HG03354 (cell line): ENCODE results near the gene TSPAN17.
A peak's percentile ranks its signal among the peaks of the same experiment; 100 is the strongest.

ENCODE experiments used
- ATAC-seq: cut with Tn5 transposase; IDR thresholded peaks from one replicate; pipeline ENCODE4 v1.9.1; 2021; ENCODE audit warnings: mild to moderate bottlenecking; ENCODE audit not compliant: unreplicated experiment, poor library complexity, severe bottlenecking

The TSPAN17 gene

DNA sequence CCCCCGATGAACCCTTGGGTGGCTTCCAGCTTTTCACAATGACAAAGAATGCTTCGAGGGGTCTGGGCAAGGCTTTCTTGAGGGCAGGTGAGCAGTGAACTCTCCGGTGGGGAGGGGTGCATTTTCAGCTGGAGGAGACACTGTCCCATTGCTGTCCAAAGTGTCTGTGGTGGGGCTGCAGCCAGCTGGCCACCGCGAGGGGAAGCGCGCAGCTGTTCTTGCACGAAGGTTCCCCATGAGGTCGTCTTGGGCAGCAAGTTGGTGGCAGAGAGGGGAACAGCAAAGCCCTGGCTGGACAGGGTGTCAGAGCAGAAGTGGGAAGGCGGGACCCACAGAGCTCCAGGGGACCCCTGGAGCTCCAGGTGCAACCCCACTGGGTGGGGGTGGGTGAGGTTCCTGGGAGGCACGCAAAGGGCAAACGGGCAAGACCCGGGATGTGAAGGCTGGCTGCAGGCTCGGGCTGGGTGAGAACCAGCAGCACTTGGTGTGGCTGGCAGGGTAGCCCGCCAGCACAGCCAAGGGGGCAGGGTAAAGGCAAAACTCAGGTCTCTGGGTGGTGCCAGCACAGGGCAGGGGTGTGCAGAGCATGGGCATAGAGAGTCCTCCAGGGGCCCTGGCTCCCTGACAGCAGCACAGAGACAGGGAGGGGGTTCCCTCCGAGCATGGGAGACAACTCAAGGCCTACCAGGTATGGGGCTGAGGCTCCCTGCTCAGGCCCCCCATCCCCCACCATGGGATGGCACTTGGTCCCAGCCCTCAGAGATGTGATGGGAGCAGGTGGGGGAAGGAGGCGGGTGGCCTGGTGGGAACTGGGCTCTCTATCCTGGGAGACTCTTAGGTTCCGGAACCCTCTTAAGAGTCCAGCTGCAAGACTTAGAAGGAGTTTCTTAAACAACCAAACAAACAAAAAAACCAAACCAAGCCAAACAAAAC, 26.6 kb downstream of the TSPAN17 start:
- ATAC-seq, result no peak

- no peak for ATAC-seq
Measured at GRCh38 chr5:176674799-176675198, 27.5 kb downstream of the TSPAN17 start.

DNA sequence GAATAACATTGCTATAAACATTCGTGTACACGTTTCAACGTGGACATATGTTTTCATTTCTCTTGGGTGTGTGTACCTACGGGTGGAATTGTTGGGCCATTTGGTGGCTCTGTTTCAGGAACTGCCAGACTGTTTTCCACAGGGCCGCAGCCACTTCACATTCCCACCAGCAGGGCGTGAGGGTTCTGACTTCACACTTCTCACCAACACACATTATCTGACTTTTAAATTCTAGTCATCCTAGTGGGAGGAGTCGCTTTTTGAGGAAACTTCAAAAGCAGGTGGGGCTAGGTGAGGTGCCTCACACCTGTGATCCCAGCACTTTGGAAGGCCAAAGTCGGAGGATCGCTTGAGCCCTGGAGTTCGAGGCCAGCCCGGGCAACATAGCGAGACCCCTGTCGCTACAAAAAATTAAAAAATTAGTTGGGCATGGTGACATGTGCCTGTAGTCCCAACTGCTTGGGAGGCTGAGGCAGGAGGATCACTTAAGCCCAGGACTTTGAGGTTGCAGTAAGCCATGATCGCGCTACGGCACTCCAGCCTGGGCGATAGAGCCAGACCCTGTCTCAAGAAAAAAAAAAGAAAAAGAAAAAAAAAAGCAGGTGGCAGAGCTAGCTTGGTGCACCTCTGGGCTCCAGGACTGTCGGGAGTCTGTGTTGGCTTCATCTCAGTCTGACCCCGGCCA, 28.5 kb downstream of the TSPAN17 start:
- no peak for ATAC-seq

GRCh38 chr5:176676361-176676824, 29.1 kb downstream of the TSPAN17 start:
- peak; percentile 72 for ATAC-seq

- no peak for ATAC-seq
Measured at GRCh38 chr5:176677209-176677939, 30.1 kb downstream of the TSPAN17 start.

DNA sequence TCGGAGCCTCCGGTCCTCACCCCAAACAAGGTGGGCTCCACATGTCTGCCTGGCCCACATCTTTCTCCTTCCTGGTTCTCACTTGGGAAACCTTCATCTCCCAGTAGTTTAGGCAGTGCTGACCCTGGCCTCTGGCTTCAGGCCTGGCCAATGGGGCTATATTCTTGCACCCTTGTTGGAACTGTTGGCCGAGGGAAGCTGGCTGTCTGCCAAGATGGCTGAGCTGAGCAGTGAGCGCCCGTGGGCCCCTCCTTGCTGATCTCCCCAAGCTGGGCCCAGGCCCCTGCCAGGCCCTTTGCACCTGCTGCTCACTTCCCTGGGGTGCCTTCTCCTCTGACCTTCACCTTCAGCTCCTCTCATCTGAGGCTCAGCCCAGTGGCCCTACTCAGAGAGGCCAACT, 31.3 kb downstream of the TSPAN17 start:
- ATAC-seq, result no peak

- ATAC-seq, result no peak
Measured at GRCh38 chr5:176679365-176680225, 32.3 kb downstream of the TSPAN17 start.

DNA sequence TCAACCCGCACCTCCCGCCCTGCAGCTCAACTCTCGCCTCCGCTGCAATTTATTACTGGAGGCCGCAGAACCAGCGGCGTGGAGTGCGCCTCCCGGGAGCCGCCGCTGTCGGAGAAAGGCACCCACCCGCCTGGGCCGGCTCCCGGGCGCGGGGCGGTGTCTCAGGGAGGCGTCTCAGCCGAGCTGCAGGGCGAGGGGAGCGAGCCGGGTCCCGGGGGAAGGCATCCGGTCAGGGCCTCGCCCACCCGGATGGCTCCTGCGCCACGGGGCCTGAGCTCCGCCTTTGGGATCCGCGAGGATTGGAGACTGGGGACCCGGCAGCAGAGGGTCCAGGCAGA, 32.9 kb downstream of the TSPAN17 start:
- no peak for ATAC-seq

- ATAC-seq, result no peak
Measured at GRCh38 chr5:176682016-176682531, 34.8 kb downstream of the TSPAN17 start.

DNA sequence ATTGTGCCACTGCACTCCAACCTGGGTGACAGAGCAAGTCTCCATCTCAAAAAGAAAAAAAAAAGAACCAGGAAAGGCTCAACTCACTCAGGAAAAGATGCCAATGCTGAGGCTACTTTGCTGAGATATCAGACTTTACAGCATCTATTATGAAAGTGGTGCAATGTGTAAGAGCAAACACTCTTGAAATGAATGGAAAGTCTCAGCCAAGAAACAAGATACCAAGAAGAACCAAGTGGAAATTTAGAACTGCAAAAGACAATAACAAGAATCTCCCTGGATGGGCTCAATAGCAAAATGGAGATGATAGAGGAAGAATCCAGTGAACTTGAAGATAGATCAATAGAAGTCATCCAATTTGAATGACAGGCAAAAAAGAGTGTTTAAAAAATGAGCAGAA, 37.7 kb downstream of the TSPAN17 start:
- ATAC-seq, result no peak

- ATAC-seq, result no peak
Measured at GRCh38 chr5:176687247-176687646, 40.0 kb downstream of the TSPAN17 start.

- ATAC-seq, result no peak
Measured at GRCh38 chr5:176687881-176688280, 40.6 kb downstream of the TSPAN17 start.

- ATAC-seq, result no peak
Measured at GRCh38 chr5:176690911-176691310, 43.6 kb downstream of the TSPAN17 start.

- no peak for ATAC-seq
Measured at GRCh38 chr5:176691524-176691923, 44.2 kb downstream of the TSPAN17 start.

- no peak for ATAC-seq
Measured at GRCh38 chr5:176692326-176692725, 45.0 kb downstream of the TSPAN17 start.

- ATAC-seq, result no peak
Measured at GRCh38 chr5:176692839-176693476, 45.7 kb downstream of the TSPAN17 start.

- no peak for ATAC-seq
Measured at GRCh38 chr5:176693477-176693851, 46.2 kb downstream of the TSPAN17 start.

DNA sequence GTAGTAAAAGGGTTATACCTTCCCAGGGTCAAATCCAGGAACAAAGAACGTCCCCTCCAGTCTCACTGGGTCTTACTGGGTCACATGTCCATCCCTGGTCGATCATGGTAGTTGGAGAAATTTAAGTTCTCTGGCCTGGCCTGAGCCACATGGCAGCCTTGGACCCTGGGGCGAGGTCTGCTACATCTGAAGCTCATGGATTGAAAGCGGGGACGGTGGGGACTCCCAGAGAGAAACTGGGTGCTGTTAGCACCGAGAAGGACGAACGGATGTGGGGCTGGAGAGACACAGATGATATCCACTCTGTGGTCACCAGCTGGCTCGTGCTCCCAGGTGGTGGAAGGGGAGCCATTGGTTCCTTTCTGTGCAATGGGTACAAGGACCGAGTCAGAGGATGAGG, 46.9 kb downstream of the TSPAN17 start:
- no peak for ATAC-seq

DNA sequence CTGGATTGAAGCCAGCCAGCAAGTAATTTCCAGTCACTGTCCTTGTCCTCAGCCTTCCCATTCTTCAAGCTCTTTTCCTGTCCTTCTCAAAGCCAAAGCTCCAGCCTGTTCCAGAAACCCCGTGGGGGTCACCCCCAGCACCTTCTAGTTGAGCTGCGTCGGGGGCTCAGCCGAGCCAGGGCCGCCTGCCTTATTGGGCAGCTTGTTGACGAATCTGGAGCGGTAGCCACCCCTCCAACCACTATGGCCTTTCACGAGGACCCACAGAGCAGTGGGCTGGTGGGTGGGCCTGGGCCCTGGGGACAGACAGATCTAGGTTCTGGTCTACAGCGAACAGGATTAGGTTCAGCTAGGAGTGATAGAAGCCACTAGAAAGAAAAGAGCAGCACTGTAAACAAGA, 47.3 kb downstream of the TSPAN17 start:
- ATAC-seq, result no peak
